ENCODE data around the gene GNAI3. TPM values are rescaled to one million over a fixed set of nuclear protein-coding genes. Genes with fewer than 3 reads are reported as not detected.
A peak's percentile ranks its signal among the peaks of the same experiment; 100 is the strongest.

Gene GNAI3
- total and polyA plus RNA-seq, 8 donors, result 1.1 to 3.9 (median 2.8) TPM

DNA sequence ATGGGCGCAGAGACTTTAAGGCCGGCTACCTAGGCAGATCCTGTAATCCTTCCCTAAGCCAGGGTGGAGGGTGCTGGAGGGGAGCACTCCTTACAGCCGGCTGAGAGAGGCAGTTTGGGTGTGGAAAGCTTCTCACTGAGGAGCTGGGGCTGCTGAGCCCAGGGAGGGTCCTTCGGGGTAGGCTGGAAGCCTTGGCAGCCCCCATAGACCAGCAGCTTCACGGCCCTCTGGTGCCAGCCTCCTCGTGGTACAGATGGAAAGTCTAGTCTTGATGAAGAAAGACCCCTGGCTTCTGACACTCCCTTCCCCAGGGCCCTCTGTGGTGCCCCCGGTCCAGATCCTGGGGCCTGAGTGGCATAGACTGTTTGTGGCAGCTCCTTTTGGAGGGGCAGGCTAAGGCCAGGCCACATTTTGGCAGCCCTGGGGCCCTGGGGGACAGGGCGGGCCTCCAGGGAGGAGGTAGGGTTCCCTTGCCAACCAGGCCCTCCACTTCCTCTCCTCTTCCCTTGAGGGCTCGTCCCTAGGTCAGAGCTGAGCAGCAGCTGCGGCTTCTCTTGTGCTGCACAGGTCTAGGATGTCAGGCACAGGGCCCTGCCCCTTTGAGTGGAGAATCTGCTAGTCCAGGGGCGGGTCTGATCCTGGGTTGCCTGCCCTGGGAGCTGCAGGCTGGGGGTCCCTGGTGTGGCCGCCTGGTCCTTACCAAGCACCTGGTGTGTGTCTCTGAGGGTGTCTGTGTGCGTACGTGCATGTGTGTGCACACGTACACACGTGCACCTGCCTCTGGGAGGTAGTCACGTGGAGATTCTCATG, 76.0 kb downstream of the GNAI3 start:
- ATAC-seq (no peak), FAIRE-seq (no peak), DNase-seq (peak in 1 of 6 donors; percentile 9)
- TF ChIP-seq, protein P1, sequence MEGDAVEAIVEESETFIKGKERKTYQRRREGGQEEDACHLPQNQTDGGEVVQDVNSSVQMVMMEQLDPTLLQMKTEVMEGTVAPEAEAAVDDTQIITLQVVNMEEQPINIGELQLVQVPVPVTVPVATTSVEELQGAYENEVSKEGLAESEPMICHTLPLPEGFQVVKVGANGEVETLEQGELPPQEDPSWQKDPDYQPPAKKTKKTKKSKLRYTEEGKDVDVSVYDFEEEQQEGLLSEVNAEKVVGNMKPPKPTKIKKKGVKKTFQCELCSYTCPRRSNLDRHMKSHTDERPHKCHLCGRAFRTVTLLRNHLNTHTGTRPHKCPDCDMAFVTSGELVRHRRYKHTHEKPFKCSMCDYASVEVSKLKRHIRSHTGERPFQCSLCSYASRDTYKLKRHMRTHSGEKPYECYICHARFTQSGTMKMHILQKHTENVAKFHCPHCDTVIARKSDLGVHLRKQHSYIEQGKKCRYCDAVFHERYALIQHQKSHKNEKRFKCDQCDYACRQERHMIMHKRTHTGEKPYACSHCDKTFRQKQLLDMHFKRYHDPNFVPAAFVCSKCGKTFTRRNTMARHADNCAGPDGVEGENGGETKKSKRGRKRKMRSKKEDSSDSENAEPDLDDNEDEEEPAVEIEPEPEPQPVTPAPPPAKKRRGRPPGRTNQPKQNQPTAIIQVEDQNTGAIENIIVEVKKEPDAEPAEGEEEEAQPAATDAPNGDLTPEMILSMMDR (IDR thresholded peaks at IDR 0.05), result no peak
- no peak overlapping the region for H3K27ac ChIP-seq
- no peaks in the 10 kb centered on the region for H3K9me3 ChIP-seq
- peaks cover under 1 to 6% (median under 1%) of the 10 kb centered on the region in 3 donors for H3K4me1 ChIP-seq
- intact Hi-C loops (cut with DNase I), result loop anchor here in 2 of 3 donors (5.0 kb wide), 1 partner anchor 82 kb away; no protein-coding TSS in a partner anchor
- 82 to 83% methylated on average over 17 of the region's 17 CpGs for WGBS, 2 donors
- peaks cover 0 to 32% (median 5%) of the 10 kb centered on the region in 3 donors for H3K36me3 ChIP-seq
- no peak overlapping the region for H3K4me3 ChIP-seq
- no peaks in the 10 kb centered on the region for H3K27me3 ChIP-seq

DNA sequence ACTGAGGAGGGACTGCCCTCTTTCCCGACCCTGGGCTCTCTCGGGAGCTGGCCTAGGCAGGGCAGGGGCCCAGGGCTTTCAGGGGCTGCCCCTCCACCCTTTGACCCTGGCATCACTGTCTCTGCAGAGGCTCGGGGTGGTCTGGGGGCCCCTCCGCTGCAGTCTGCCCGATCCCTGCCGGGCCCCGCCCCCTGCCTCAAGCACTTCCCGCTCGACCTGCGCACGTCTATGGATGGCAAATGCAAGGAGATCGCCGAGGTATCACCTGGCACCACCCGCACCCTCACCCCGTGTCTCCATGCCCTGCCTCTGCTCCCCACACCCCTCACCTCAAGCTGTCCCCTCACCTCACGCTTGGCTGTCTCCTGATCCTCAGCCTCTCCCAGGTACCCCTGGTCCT, 76.8 kb downstream of the GNAI3 start:
- H3K27ac ChIP-seq, result no peak overlapping the region
- no peaks in the 10 kb centered on the region for H3K27me3 ChIP-seq
- TF ChIP-seq, protein P1 (IDR thresholded peaks at IDR 0.05), result no peak
- WGBS, 2 donors, result 88 to 92% methylated on average over 16 of the region's 16 CpGs
- peaks cover 0 to 32% (median 5%) of the 10 kb centered on the region in 3 donors for H3K36me3 ChIP-seq
- ATAC-seq (no peak), DNase-seq (peak in 2 of 6 donors; percentile 8 to 75), FAIRE-seq (no peak)
- intact Hi-C loops (cut with DNase I), result loop anchor here in 2 of 3 donors (5.0 kb wide), 1 partner anchor 83 kb away; no protein-coding TSS in a partner anchor
- no peaks in the 10 kb centered on the region for H3K9me3 ChIP-seq
- peaks cover 0 to 5% (median 0%) of the 10 kb centered on the region in 3 donors for H3K4me1 ChIP-seq
- H3K4me3 ChIP-seq, result no peak overlapping the region

DNA sequence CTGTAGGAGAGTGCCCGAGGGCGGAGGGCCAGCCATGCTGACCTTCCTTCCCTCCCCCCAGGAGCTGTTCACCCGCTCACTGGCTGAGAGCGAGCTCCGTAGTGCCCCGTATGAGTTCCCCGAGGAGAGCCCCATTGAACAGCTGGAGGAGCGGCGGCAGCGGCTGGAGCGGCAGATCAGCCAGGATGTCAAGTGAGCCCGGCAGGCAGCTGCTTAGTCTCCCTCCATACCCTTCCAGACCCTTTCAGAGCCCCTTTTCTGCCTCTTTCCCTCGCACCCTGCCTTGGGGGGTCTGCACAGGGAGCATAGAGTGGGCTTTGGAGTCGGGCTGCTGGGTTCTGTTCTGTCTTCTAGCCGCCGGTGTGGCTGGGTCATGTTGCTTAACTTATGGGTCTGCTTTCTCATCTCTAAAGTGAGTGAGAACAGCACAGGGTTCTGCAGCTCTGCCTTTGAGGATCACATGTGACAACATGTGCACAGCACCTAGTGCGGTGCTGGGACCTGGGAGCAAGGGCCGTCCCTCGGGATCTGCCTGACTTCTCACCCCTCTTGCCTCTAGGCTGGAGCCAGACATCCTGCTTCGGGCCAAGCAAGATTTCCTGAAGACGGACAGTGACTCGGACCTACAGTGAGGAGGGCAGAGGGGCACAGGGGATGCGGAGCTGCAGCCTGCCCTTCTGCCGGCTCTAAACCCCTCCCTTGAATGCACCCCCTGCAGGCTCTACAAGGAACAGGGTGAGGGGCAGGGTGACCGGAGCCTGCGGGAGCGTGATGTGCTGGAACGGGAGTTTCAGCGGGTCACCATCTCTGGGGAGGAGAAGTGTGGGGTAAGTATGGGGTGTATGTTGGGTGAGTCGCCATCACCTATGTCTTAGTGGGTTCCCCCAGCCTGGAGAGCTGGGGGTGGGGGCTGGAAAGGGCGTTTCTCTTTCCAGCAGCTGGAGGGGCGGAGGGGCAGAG, 77.5 kb downstream of the GNAI3 start:
- Histone ChIP-seq H3K4me3 (no peak overlapping the region), H3K4me1 (peaks cover 0 to 5% (median 0%) of the 10 kb centered on the region in 3 donors), H3K9me3 (no peaks in the 10 kb centered on the region), H3K36me3 (peaks cover 0 to 35% (median 5%) of the 10 kb centered on the region in 3 donors), H3K27me3 (no peaks in the 10 kb centered on the region), H3K27ac (no peak overlapping the region)
- TF ChIP-seq, protein P1 (IDR thresholded peaks at IDR 0.05), result no peak
- 83 to 89% methylated on average over 32 of the region's 32 CpGs for WGBS, 2 donors
- intact Hi-C loops (cut with DNase I), result loop anchor here in 2 of 3 donors (5.0 kb wide), 1 partner anchor 84 kb away; no protein-coding TSS in a partner anchor
- no peak for FAIRE-seq
- no peak for ATAC-seq
- DNase-seq, result peak in 1 of 6 donors; percentile 7

DNA sequence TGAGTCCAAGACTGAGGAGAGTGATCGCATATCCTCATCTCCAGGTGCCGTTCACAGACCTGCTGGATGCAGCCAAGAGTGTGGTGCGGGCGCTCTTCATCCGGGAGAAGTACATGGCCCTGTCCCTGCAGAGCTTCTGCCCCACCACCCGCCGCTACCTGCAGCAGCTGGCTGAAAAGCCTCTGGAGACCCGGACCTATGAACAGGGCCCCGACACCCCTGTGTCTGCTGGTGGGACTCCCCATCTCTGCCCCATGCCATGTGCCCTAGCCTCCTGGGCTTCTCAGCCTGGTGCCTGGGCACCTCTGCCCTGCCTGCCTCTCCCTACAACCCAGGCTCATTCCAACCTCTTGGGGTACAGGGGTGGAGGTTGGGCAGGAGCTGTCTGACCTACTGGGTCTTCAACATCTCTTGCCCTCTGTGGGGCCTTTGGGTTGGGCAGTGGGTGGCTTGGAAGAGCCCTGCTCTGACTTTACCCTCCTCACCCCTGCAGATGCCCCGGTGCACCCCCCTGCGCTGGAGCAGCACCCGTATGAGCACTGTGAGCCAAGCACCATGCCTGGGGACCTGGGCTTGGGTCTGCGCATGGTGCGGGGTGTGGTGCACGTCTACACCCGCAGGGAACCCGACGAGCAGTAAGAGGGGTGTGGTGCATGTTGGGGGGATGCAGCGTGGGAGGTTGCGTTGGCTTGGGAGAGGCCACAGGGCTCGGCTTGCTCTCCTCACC, 78.4 kb downstream of the GNAI3 start:
- no peak for FAIRE-seq
- intact Hi-C loops (cut with DNase I), result loop anchor here in 2 of 3 donors (5.0 kb wide), 1 partner anchor 85 kb away; no protein-coding TSS in a partner anchor
- H3K36me3 ChIP-seq, result peaks cover 0 to 41% (median 5%) of the 10 kb centered on the region in 3 donors

More for the DNA sequence above, 78.4 kb downstream of the GNAI3 start:
- TF ChIP-seq, protein P1 (IDR thresholded peaks at IDR 0.05), result no peak
- Histone ChIP-seq H3K4me1 (peaks cover 0 to under 1% (median 0%) of the 10 kb centered on the region in 3 donors), H3K4me3 (no peak overlapping the region), H3K27me3 (no peaks in the 10 kb centered on the region), H3K9me3 (no peaks in the 10 kb centered on the region), H3K27ac (no peak overlapping the region)
- WGBS, 2 donors, result 94 to 99% methylated on average over 14 to 21 of the region's 21 CpGs
- ATAC-seq (no peak), DNase-seq (peak in 2 of 6 donors; percentile 5 to 63)

All from pancreas (tissue), 10 donors.